ENCODE measurements around the gene GRID1. TPM values are rescaled to one million over a fixed set of nuclear protein-coding genes. Genes with fewer than 3 reads are reported as not detected.
A peak's percentile ranks its signal among the peaks of the same experiment; 100 is the strongest.

The GRID1 gene
- total and polyA plus RNA-seq, 2 experiments from 2014 or later, result not detected

DNA sequence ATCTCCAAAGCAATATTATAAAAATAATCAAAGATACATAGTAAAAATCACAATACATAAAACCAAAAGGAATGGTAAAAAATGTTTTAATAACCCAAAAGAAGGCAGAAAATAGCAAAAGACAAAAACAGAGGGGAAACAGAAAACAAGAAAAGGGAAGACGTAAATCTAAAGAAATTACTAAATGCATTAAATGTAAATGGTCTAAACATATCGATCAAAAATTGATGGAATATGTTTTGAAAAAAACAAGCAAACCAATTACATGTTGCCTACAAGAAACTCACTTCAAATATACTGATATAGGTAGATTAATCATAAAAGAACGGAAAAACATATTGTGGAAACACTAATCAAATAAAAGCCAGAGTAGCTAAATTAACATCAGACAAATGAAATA, 369.1 kb downstream of the GRID1 start:
- in situ Hi-C loops (cut with MboI), result no loop called here
- H3K79me2 ChIP-seq (ENCODE audit: insufficient read depth), result no peaks in the 10 kb centered on the region
- no peaks in the 10 kb centered on the region for H4K20me1 ChIP-seq (ENCODE audit: insufficient read depth)
- H3K9me2 ChIP-seq (ENCODE audit: insufficient read depth), result no peaks in the 10 kb centered on the region
- no peak for TF ChIP-seq EZH2 (IDR thresholded peaks at IDR 0.05; ENCODE audit: insufficient read depth, poor library complexity, severe bottlenecking)
- TF ChIP-seq EZH2phosphoT487 (IDR thresholded peaks at IDR 0.05; ENCODE audit: insufficient read depth, low read depth), result no peak
- no peaks in the 10 kb centered on the region for H3K9me3 ChIP-seq (ENCODE audit: low read depth)
- DNase-seq, result no peak
- H3K4me3 ChIP-seq, result no peak overlapping the region
- no peaks in the 10 kb centered on the region for H3K27me3 ChIP-seq (replicated peaks; ENCODE audit: insufficient read depth)
- WGBS, 2 experiments (ENCODE audit: low coverage in 1 of 2, low lambda C conversion rate in 2 of 2, missing lambda C conversion rate in 2 of 2), result 41 to 44% methylated on average over 3 of the region's 3 CpGs
- H3F3A ChIP-seq (ENCODE audit: insufficient read depth), result no peaks in the 10 kb centered on the region
- H3K27ac ChIP-seq, result no peak overlapping the region
- H3K4me1 ChIP-seq (ENCODE audit: insufficient read depth), result no peaks in the 10 kb centered on the region
- no peak overlapping the region for H3K9ac ChIP-seq
- H3K36me3 ChIP-seq (ENCODE audit: low read depth), result no peaks in the 10 kb centered on the region
- no peak overlapping the region for H3K4me2 ChIP-seq (ENCODE audit: unreplicated experiment)
- no peak overlapping the region for H2AFZ ChIP-seq

DNA sequence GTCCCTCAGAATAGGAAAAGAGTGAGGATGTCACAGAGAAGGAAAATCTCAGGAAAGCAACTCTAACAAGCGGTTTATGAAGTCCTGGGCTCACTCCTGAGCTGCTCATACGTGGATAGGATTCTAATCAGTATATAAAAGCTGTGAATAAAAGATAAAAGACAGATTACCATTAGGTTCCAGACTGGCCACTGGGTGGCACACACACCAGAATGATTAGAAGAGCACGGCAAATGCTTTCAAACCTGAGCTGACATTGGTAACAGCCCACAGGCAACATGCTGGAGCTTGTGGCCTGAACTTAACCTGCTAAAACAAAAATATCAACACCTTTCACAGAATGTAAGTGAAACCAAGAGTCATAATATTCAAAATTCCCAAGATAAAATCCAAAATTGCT, 370.8 kb downstream of the GRID1 start:
- no peaks in the 10 kb centered on the region for H3F3A ChIP-seq (ENCODE audit: insufficient read depth)
- no peak overlapping the region for H3K4me3 ChIP-seq
- H3K9me3 ChIP-seq (ENCODE audit: low read depth), result no peaks in the 10 kb centered on the region
- no peak overlapping the region for H3K9ac ChIP-seq
- no peak overlapping the region for H3K27ac ChIP-seq
- no peak overlapping the region for H2AFZ ChIP-seq
- peak; percentile 36 for DNase-seq
- no peak overlapping the region for H3K4me2 ChIP-seq (ENCODE audit: unreplicated experiment)
- 9 to 12% methylated on average over 3 of the region's 3 CpGs for WGBS, 2 experiments (ENCODE audit: low coverage in 1 of 2, low lambda C conversion rate in 2 of 2, missing lambda C conversion rate in 2 of 2)
- H3K4me1 ChIP-seq (ENCODE audit: insufficient read depth), result no peaks in the 10 kb centered on the region
- H3K9me2 ChIP-seq (ENCODE audit: insufficient read depth), result no peaks in the 10 kb centered on the region
- TF ChIP-seq EZH2 (IDR thresholded peaks at IDR 0.05; ENCODE audit: insufficient read depth, poor library complexity, severe bottlenecking) (no peak), EZH2phosphoT487 (IDR thresholded peaks at IDR 0.05; ENCODE audit: insufficient read depth, low read depth) (no peak)
- in situ Hi-C loops (cut with MboI), result no loop called here
- H3K79me2 ChIP-seq (ENCODE audit: insufficient read depth), result no peaks in the 10 kb centered on the region
- H4K20me1 ChIP-seq (ENCODE audit: insufficient read depth), result no peaks in the 10 kb centered on the region
- H3K36me3 ChIP-seq (ENCODE audit: low read depth), result no peaks in the 10 kb centered on the region
- H3K27me3 ChIP-seq (replicated peaks; ENCODE audit: insufficient read depth), result no peaks in the 10 kb centered on the region

DNA sequence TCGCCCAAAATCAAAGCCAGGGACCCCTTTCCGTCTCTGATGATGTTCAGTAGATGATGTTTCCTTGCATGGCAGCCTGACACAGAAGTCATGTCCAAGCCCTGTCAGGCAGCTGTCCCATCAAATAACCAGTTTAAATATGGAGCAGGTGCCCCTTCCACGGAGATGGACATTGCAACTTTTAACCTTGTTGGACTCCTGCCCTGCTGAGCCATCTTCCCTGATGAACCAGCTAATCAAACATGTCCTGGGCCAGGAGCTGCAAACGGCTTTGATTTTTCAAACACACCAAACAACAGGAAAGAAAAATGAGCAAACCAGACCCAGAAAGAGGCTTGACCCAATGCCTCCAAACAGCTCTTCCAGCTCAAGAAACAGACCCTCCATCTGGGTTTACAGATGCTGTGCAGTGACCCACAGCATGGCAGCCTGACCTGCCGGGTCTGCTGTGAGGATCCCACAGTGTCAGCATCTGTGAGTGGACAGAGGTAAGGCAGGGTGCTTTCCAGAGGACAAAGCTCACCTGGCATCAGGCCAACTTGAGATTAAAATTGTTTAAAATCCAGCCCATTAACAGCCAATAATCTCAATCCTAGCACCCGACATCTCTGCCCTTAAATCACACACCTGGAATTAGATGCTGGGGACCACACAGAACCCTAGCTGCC, 372.6 kb downstream of the GRID1 start:
- no peak overlapping the region for H3K27ac ChIP-seq
- no peaks in the 10 kb centered on the region for H3K27me3 ChIP-seq (replicated peaks; ENCODE audit: insufficient read depth)
- H3K9me3 ChIP-seq (ENCODE audit: low read depth), result no peaks in the 10 kb centered on the region
- 15 to 25% methylated on average over 6 of the region's 6 CpGs for WGBS, 2 experiments (ENCODE audit: low coverage in 1 of 2, low lambda C conversion rate in 2 of 2, missing lambda C conversion rate in 2 of 2)
- no peaks in the 10 kb centered on the region for H4K20me1 ChIP-seq (ENCODE audit: insufficient read depth)
- TF ChIP-seq EZH2phosphoT487 (IDR thresholded peaks at IDR 0.05; ENCODE audit: insufficient read depth, low read depth) (no peak), EZH2 (IDR thresholded peaks at IDR 0.05; ENCODE audit: insufficient read depth, poor library complexity, severe bottlenecking) (no peak)
- H3K9me2 ChIP-seq (ENCODE audit: insufficient read depth), result no peaks in the 10 kb centered on the region
- no peaks in the 10 kb centered on the region for H3K36me3 ChIP-seq (ENCODE audit: low read depth)
- DNase-seq, result no peak
- no peaks in the 10 kb centered on the region for H3K4me1 ChIP-seq (ENCODE audit: insufficient read depth)
- H3K4me3 ChIP-seq, result no peak overlapping the region
- in situ Hi-C loops (cut with MboI), result no loop called here
- H3K9ac ChIP-seq, result no peak overlapping the region
- no peaks in the 10 kb centered on the region for H3F3A ChIP-seq (ENCODE audit: insufficient read depth)
- H3K79me2 ChIP-seq (ENCODE audit: insufficient read depth), result no peaks in the 10 kb centered on the region
- no peak overlapping the region for H3K4me2 ChIP-seq (ENCODE audit: unreplicated experiment)
- no peak overlapping the region for H2AFZ ChIP-seq

DNA sequence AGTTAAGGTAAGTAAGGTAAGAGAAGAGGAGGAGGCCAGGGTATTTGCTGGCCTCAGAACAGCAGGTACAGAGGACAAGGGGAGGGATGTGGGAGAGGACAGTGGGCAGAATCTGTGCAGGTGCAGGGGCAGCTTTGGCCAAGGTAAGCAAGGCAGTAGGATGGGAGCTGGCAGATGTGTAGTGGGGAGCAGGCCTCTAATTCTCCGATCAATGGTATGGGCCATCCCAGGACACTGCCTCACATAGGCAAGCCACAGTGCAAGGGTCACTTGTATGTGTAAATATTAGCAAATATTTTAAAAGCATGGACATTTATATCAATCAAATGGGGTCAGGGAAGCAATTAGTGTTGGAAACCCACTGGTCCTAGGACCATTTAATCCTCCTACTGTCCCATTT, 373.5 kb downstream of the GRID1 start:
- in situ Hi-C loops (cut with MboI), result no loop called here
- no peaks in the 10 kb centered on the region for H3F3A ChIP-seq (ENCODE audit: insufficient read depth)
- H3K9me2 ChIP-seq (ENCODE audit: insufficient read depth), result no peaks in the 10 kb centered on the region
- no peak for DNase-seq
- 53 to 65% methylated on average over 1 of the region's 1 CpG for WGBS, 2 experiments (ENCODE audit: low coverage in 1 of 2, low lambda C conversion rate in 2 of 2, missing lambda C conversion rate in 2 of 2)
- TF ChIP-seq EZH2 (IDR thresholded peaks at IDR 0.05; ENCODE audit: insufficient read depth, poor library complexity, severe bottlenecking) (no peak), EZH2phosphoT487 (IDR thresholded peaks at IDR 0.05; ENCODE audit: insufficient read depth, low read depth) (no peak)
- H3K36me3 ChIP-seq (ENCODE audit: low read depth), result no peaks in the 10 kb centered on the region
- no peak overlapping the region for H3K9ac ChIP-seq
- H3K4me3 ChIP-seq, result no peak overlapping the region
- H3K27me3 ChIP-seq (replicated peaks; ENCODE audit: insufficient read depth), result no peaks in the 10 kb centered on the region
- H3K4me2 ChIP-seq (ENCODE audit: unreplicated experiment), result no peak overlapping the region
- no peaks in the 10 kb centered on the region for H3K79me2 ChIP-seq (ENCODE audit: insufficient read depth)
- no peak overlapping the region for H2AFZ ChIP-seq
- H3K4me1 ChIP-seq (ENCODE audit: insufficient read depth), result no peaks in the 10 kb centered on the region
- H4K20me1 ChIP-seq (ENCODE audit: insufficient read depth), result no peaks in the 10 kb centered on the region
- H3K27ac ChIP-seq, result no peak overlapping the region
- H3K9me3 ChIP-seq (ENCODE audit: low read depth), result no peaks in the 10 kb centered on the region
